SU-DHL-6 (cell line): ENCODE data around the gene HTR5A.

Experiments
- EZH2phosphoT487 ChIP-seq: fragments of 200-600 bp; sonication (generic), shearing (Covaris generic); conservative IDR thresholded peaks from 2 replicates; pipeline ENCODE4 v1.6.1; 2018; ENCODE audit warnings: mild to moderate bottlenecking, antibody characterized with exemption, low read length, moderate library complexity, mixed read lengths
- TF ChIP-seq, protein P1 (sequence below): fragments of 200-600 bp; sonication (generic); IDR thresholded peaks from one replicate; pipeline ENCODE4 v1.5.1; 2017; ENCODE audit warnings: antibody characterized with exemption, mild to moderate bottlenecking, low read length, moderate library complexity; ENCODE audit not compliant: insufficient read depth, poor library complexity, severe bottlenecking

DNA sequence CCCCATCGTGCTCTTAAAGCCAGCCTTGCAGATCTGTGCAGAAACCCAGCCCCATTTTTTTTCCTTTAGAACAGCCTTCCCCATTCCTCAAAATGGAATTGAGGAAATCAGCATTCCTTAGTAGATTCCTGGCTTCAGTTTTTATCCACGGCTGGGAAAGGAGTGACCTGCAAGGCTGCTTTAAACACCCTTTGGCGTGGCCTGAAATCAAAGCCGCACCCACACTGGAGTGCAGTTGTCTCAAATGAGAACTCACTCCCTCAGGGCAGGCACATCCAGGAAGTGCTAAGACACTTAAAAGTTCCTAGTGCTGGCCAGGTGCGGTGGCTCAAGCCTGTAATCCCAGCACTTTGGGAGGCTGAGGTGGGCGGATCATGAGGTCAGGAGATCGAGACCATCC lies 34.8 kb downstream of the HTR5A start:
- TF ChIP-seq, protein P1, sequence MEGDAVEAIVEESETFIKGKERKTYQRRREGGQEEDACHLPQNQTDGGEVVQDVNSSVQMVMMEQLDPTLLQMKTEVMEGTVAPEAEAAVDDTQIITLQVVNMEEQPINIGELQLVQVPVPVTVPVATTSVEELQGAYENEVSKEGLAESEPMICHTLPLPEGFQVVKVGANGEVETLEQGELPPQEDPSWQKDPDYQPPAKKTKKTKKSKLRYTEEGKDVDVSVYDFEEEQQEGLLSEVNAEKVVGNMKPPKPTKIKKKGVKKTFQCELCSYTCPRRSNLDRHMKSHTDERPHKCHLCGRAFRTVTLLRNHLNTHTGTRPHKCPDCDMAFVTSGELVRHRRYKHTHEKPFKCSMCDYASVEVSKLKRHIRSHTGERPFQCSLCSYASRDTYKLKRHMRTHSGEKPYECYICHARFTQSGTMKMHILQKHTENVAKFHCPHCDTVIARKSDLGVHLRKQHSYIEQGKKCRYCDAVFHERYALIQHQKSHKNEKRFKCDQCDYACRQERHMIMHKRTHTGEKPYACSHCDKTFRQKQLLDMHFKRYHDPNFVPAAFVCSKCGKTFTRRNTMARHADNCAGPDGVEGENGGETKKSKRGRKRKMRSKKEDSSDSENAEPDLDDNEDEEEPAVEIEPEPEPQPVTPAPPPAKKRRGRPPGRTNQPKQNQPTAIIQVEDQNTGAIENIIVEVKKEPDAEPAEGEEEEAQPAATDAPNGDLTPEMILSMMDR, result no peak
- TF ChIP-seq EZH2phosphoT487, result no peak
